ENCODE data around the gene SMURF1. TPM values are rescaled to one million over a fixed set of nuclear protein-coding genes. Genes with fewer than 3 reads are reported as not detected.

The SMURF1 gene
- total and polyA plus RNA-seq, 2 of the 8 experiments (the other 6 are each of a cell fraction or from before 2014, with no cell fraction given) = 9.6 to 24.5 TPM

DNA sequence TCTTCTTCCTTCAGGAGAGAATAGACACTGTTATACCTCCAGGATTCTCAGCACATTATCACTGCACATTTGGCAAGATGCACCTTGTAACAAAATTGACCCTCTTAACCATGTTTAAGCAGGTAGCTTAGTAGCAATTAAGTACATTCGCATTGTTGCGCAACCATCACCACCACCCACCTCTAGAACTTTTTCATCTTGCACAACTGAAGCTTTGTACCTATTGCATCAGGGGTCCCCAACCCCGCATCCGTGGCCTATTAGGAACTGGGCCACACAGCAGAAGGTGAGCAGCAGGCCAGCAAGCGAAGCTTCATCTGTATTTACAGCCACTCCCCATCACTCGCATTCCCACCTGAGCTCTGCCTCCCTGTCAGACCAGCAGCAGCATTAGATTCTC lies 29.9 kb upstream of the SMURF1 start:
- FAIRE-seq = no peak
- WGBS, 2 experiments (ENCODE audit: extremely low coverage in 1 of 2, insufficient coverage in 1 of 2, insufficient read length in 1 of 2, insufficient replicate concordance in 2 of 2, low coverage in 1 of 2, low lambda C conversion rate in 2 of 2, missing lambda C conversion rate in 1 of 2) = 88% methylated on average over 6 of the region's 6 CpGs; no CpG with 5 or more reads in 1 of the 2 experiments
- no peak overlapping the region for H4K5ac ChIP-seq (ENCODE audit: insufficient read length, low read depth, low read length)

More for the DNA sequence above, 29.9 kb upstream of the SMURF1 start:
- Histone ChIP-seq H2BK15ac (ENCODE audit: low read length) (no peak overlapping the region), H2AFZ (ENCODE audit: low read length) (no peak overlapping the region), H2AK5ac (ENCODE audit: low read depth, low read length) (no peak overlapping the region), H3K4ac (replicated peaks; ENCODE audit: insufficient read length, low read depth, low read length) (no peak overlapping the region), H4K91ac (replicated peaks; ENCODE audit: insufficient read length, low read length) (no peak overlapping the region), H4K8ac (ENCODE audit: extremely low read depth, insufficient read depth, low read length) (no peak overlapping the region), H3K4me3 (ENCODE audit: extremely low read depth in 1 of 4, insufficient read depth in 2 of 4, low read depth in 3 of 4, low read length in 4 of 4) (no peak overlapping the region), H3K27me3 (replicated peaks in 1 of 4; ENCODE audit: control insufficient read depth in 3 of 4, extremely low read depth in 1 of 4, insufficient read depth in 3 of 4, low read length in 3 of 4) (no peaks in the 10 kb centered on the region), H3K79me1 (ENCODE audit: low read depth, low read length) (no peaks in the 10 kb centered on the region), H3K9me3 (ENCODE audit: insufficient read depth in 2 of 2, low read depth in 1 of 2, low read length in 1 of 2) (no peaks in the 10 kb centered on the region), H3K4me1 (replicated peaks in 1 of 4; ENCODE audit: control insufficient read depth in 3 of 4, insufficient read depth in 4 of 4, low read length in 3 of 4) (no peaks in the 10 kb centered on the region), H2BK5ac (ENCODE audit: low read depth, low read length) (no peak overlapping the region), H4K20me1 (replicated peaks in 1 of 2; ENCODE audit: control insufficient read depth in 1 of 2, insufficient read depth in 2 of 2, low read length in 2 of 2) (no peaks in the 10 kb centered on the region), H3K27ac (ENCODE audit: low read depth, low read length) (no peak overlapping the region), H3K56ac (replicated peaks; ENCODE audit: insufficient read length, low read depth, low read length) (no peak overlapping the region), H3K36me3 (ENCODE audit: control insufficient read depth in 2 of 4, insufficient read depth in 4 of 4, low read length in 3 of 4) (no peaks in the 10 kb centered on the region), H3K79me2 (ENCODE audit: control insufficient read depth in 1 of 2, insufficient read depth in 2 of 2, low read length in 2 of 2) (no peaks in the 10 kb centered on the region), H2BK120ac (replicated peaks; ENCODE audit: low read depth, low read length) (no peak overlapping the region), H3K18ac (ENCODE audit: extremely low read depth, low read length) (no peak overlapping the region), H3K23me2 (ENCODE audit: low read depth, low read length) (no peaks in the 10 kb centered on the region), H3K4me2 (ENCODE audit: insufficient read depth in 1 of 2, low read depth in 2 of 2, low read length in 2 of 2) (no peak overlapping the region), H3K9ac (replicated peaks in 1 of 4; ENCODE audit: extremely low read depth in 1 of 4, low read depth in 3 of 4, low read length in 3 of 4) (no peak overlapping the region), H3K23ac (ENCODE audit: insufficient read length) (no peak overlapping the region), H2BK12ac (ENCODE audit: low read depth, low read length) (no peak overlapping the region), H3K14ac (ENCODE audit: insufficient read length) (no peak overlapping the region), H2BK20ac (ENCODE audit: low read length) (no peak overlapping the region)
- POLR2A ChIA-PET (ENCODE audit: partially characterized antibody) = interaction anchor here (1.1 kb wide), 1 partner anchor 21 kb away, joined by 3 read pairs; no protein-coding TSS in a partner anchor
- DNase-seq (ENCODE audit: low read depth in 1 of 2, low spot score in 2 of 2) = no peak
- CTCF ChIA-PET (ENCODE audit: partially characterized antibody) = interaction anchor here (1.3 to 1.7 kb wide), 2 partner anchors 138 to 139 kb away, joined by 4 to 5 read pairs; no protein-coding TSS in a partner anchor
- peak; percentile 95 for TF ChIP-seq CEBPB (IDR thresholded peaks at IDR 0.05; ENCODE audit: low read depth, low read length)
- TF ChIP-seq SRF (IDR thresholded peaks at IDR 0.05; ENCODE audit: low read depth, low read length) = no peak

Measured in H1 (cell line).